Pancreas (tissue), 10 donors: ENCODE results near the gene WDCP. TPM values are rescaled to one million over a fixed set of nuclear protein-coding genes. Genes with fewer than 3 reads are reported as not detected.

Source experiments
- ATAC-seq, 4 donors: fragments of 200-7000 bp; cut with Tn5 transposase; one replicate each; pipeline versions ENCODE4 v1.8.0 to v1.9.1; 2020; ENCODE audit warnings: mild to moderate bottlenecking in 4 of 4, moderate library complexity in 4 of 4
- DNase-seq, 6 donors: peaks; one replicate each; pipeline ENCODE4 v3.0.0-alpha.2; 2020
- FAIRE-seq: peaks from 2 replicates; lab custom pipeline; 2012; peaks lifted over from hg19 to GRCh38; lab: Jason Lieb, UNC
- H3K27ac ChIP-seq, 4 donors: fragments of 200-600 bp; sonication (generic); 1 replicate in 3 of 4; 2 replicates in 1 of 4; pipeline versions ENCODE4 v1.5.0 to v1.8.0; 2020
- H3K27me3 ChIP-seq, 4 donors: fragments of 200-600 bp; one replicate each; pipeline ENCODE4 v1.8.0; 2021
- H3K36me3 ChIP-seq, 3 donors: fragments of 200-600 bp; sonication (generic) in 1 of 3; one replicate each; pipeline versions ENCODE4 v1.5.0 to v1.8.0; 2020 to 2021
- H3K4me1 ChIP-seq, 3 donors: fragments of 200-600 bp; one replicate each; pipeline ENCODE4 v1.8.0; 2021
- H3K4me3 ChIP-seq, 4 donors: fragments of 200-600 bp; sonication (generic) in 2 of 4; one replicate each; pipeline versions ENCODE4 v1.5.0 to v1.8.0; 2020 to 2021
- H3K9me3 ChIP-seq, 4 donors: fragments of 200-600 bp; one replicate each; pipeline ENCODE4 v1.8.0; 2021
- WGBS, 2 donors: extraction: QIAGEN DNeasy Blood & Tissue Kit; methylation state at CpG; one replicate each; pipeline ENCODE4 v1.1.7; 2013; 5-methylcytosine and 5-hydroxymethylcytosine counted together
- intact Hi-C, 3 donors: fragments of 100-400 bp; cut with DNase I; formaldehyde crosslinking; loops; one replicate each; pipeline versions ENCODE4 v1.11.1 to v1.14.2; 2022
- polyA plus RNA-seq, 2 donors: library from polyadenylated mRNA; stranded (reverse); fragments of 200-250 nt; gene quantifications; one replicate each; pipeline ENCODE4 v1.2.3, GENCODE V29; 2013
- total RNA-seq, 6 donors: library from RNA; stranded (reverse); fragmentation: NEBNext Ultra II Directional in 4 of 6; extraction: Animal tissue kit (Norgen Biotek cat#: 25700) in 4 of 6; gene quantifications; one replicate each; pipeline versions ENCODE4 v1.2.1 to v1.2.4, GENCODE V29; 2021 to 2023
- TF ChIP-seq, protein P1 (sequence below), 4 donors: fragments of 200-600 bp; sonication (generic) in 3 of 4; IDR thresholded peaks; one replicate each; pipeline versions ENCODE4 v1.5.0 to v1.8.0; 2021; ENCODE audit warnings: antibody characterized with exemption in 4 of 4
- donor health status: healthy with polysubstance abuse.
- donor health status: DM: no; HTN: no; CAD: no; lungs with moderate emphysema.
- donor health status: DM: no; HTN: no; CAD: no.
- donor health status: control.
- donor health status: control.
- donor health status: Bipolar disorder and iron deficiency.
- donor health status: DM: yes; HTN: yes; CAD: no.
- donor health status: DM: no; HTN: no; CAD: no.
- donor health status: DM: no; HTN: no; CAD: no.
- donor health status: DM: yes; HTN: yes; CAD: no.

The WDCP gene
- total and polyA plus RNA-seq, 8 donors = 0.84 to 8.5 (median 2.8) TPM

GRCh38 chr2:24010477-24011249 is 36.5 kb downstream of the WDCP start:
- Histone ChIP-seq H3K27ac (no peak overlapping the region), H3K4me1 (peaks cover 0 to 7% (median 0%) of the 10 kb centered on the region in 3 donors), H3K36me3 (no peaks in the 10 kb centered on the region), H3K27me3 (peaks cover 0 to 13% (median 0%) of the 10 kb centered on the region in 4 donors), H3K4me3 (peak overlapping the region in 1 of 4 donors; percentile 48), H3K9me3 (no peaks in the 10 kb centered on the region)
- peak in 1 of 6 donors; percentile 67 for DNase-seq
- no peak for FAIRE-seq
- WGBS, 2 donors = 57 to 66% methylated on average over 33 to 37 of the region's 37 CpGs
- TF ChIP-seq, protein P1, sequence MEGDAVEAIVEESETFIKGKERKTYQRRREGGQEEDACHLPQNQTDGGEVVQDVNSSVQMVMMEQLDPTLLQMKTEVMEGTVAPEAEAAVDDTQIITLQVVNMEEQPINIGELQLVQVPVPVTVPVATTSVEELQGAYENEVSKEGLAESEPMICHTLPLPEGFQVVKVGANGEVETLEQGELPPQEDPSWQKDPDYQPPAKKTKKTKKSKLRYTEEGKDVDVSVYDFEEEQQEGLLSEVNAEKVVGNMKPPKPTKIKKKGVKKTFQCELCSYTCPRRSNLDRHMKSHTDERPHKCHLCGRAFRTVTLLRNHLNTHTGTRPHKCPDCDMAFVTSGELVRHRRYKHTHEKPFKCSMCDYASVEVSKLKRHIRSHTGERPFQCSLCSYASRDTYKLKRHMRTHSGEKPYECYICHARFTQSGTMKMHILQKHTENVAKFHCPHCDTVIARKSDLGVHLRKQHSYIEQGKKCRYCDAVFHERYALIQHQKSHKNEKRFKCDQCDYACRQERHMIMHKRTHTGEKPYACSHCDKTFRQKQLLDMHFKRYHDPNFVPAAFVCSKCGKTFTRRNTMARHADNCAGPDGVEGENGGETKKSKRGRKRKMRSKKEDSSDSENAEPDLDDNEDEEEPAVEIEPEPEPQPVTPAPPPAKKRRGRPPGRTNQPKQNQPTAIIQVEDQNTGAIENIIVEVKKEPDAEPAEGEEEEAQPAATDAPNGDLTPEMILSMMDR (IDR thresholded peaks at IDR 0.05) = no peak
- ATAC-seq = peak in 1 of 4 donors; percentile 17
- intact Hi-C loops = no loop called here

DNA sequence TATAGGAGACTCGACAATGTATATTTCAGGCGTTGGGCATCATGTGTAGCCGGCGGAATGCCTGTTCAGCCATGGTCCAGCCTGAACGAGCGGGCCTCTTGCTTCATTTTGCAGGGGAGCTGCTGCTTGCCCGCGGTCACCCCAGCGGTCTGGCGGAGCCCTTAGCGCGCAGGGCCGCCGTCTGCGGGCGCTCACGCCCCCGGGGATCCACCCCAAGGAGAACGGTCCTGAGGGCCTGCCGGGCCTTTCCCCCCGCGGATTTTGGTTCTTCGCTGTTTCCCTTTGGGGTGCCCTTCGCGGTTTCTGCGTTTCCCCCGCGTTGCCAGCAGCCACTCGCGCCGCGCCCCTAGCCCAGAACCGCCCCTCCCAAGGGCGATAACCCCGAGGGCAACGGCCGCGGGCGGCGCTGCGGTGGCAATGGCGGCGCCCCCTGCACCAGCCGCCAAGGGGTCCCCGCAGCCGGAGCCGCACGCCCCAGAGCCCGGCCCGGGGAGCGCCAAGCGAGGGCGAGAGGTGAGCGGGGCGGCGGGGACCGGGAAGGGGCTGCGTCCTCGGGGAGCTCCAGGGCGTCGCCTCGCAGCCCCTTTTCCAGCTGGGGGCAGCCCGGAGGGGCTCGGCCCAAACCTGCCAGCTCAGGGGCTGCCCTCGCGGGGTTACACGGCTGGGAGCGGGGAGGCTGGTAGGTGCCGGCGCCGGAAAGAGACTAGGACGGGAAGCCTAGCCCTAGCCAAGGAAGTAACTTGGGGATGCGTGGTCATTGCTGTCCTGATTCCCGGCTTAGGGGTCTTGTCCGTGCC is 37.3 kb downstream of the WDCP start, which contains the start of gene MFSD2B:
TSS of gene MFSD2B (plus strand) at position 406 of the 797 bp plus-strand sequence. CDS start at position 418, 12 bp downstream.
- WGBS, 2 donors = 3 to 4% methylated on average over 67 to 75 of the region's 75 CpGs
- H3K27ac ChIP-seq = no peak within 1 kb of the TSS
- H3K27me3 ChIP-seq = peaks cover 0 to 13% (median 0%) of the 10 kb centered on the region in 4 donors
- H3K9me3 ChIP-seq = no peaks in the 10 kb centered on the region
- FAIRE-seq (no peak), ATAC-seq (peak; percentile 27 to 53 (median 38)), DNase-seq (peak in 1 of 6 donors; percentile 58)
- TF ChIP-seq, protein P1 (IDR thresholded peaks at IDR 0.05) = no peak
- peaks cover 0 to 7% (median 0%) of the 10 kb centered on the region in 3 donors for H3K4me1 ChIP-seq
- intact Hi-C loops = no loop called here
- no peaks in the 10 kb centered on the region for H3K36me3 ChIP-seq
- peak within 1 kb of the TSS in 2 of 4 donors; percentile 26 to 48 for H3K4me3 ChIP-seq

GRCh38 chr2:24009367-24009679 is 37.9 kb downstream of the WDCP start:
- no peak for ATAC-seq
- DNase-seq = no peak
- WGBS, 2 donors = 44 to 47% methylated on average over 9 of the region's 9 CpGs
- peaks cover 0 to 13% (median 0%) of the 10 kb centered on the region in 4 donors for H3K27me3 ChIP-seq
- H3K27ac ChIP-seq = no peak overlapping the region
- no peak for FAIRE-seq
- no peaks in the 10 kb centered on the region for H3K36me3 ChIP-seq
- H3K4me1 ChIP-seq = peaks cover 0 to 7% (median 0%) of the 10 kb centered on the region in 3 donors
- intact Hi-C loops = no loop called here
- peak overlapping the region in 1 of 4 donors; percentile 48 for H3K4me3 ChIP-seq
- TF ChIP-seq, protein P1 (IDR thresholded peaks at IDR 0.05) = no peak
- H3K9me3 ChIP-seq = no peaks in the 10 kb centered on the region

GRCh38 chr2:24008672-24009366 is 38.4 kb downstream of the WDCP start:
- ATAC-seq = no peak
- H3K27ac ChIP-seq = no peak overlapping the region
- no peaks in the 10 kb centered on the region for H3K36me3 ChIP-seq
- intact Hi-C loops = no loop called here
- no peaks in the 10 kb centered on the region for H3K9me3 ChIP-seq
- peaks cover 0 to 13% (median 0%) of the 10 kb centered on the region in 4 donors for H3K27me3 ChIP-seq
- 58 to 73% methylated on average over 13 of the region's 13 CpGs for WGBS, 2 donors
- peaks cover 0 to 7% (median 0%) of the 10 kb centered on the region in 3 donors for H3K4me1 ChIP-seq
- H3K4me3 ChIP-seq = no peak overlapping the region
- no peak for DNase-seq
- TF ChIP-seq, protein P1 (IDR thresholded peaks at IDR 0.05) = no peak
- FAIRE-seq = no peak
